ENCODE measurements around the gene TPRKB.

DNA sequence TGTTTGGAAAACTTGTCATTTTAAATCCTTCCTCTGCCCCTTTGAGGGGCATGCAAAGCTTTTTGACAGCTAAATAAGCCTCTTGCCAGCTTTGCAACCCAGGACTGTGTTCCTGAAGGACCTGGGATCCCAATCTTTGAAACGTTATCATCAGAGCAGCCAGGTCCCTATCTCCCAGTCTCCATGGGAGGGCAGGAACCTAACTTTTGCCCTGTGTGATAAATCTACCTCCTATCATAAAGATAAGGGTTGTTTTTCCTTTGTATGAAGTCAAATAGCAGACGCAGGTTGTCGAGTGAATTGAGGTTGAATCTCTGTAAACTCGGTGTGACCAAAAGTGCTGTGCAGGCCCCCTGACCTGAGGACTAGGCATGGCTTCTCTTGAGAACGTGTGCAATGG lies 30.1 kb downstream of the TPRKB start:
- TF ChIP-seq, protein P1, sequence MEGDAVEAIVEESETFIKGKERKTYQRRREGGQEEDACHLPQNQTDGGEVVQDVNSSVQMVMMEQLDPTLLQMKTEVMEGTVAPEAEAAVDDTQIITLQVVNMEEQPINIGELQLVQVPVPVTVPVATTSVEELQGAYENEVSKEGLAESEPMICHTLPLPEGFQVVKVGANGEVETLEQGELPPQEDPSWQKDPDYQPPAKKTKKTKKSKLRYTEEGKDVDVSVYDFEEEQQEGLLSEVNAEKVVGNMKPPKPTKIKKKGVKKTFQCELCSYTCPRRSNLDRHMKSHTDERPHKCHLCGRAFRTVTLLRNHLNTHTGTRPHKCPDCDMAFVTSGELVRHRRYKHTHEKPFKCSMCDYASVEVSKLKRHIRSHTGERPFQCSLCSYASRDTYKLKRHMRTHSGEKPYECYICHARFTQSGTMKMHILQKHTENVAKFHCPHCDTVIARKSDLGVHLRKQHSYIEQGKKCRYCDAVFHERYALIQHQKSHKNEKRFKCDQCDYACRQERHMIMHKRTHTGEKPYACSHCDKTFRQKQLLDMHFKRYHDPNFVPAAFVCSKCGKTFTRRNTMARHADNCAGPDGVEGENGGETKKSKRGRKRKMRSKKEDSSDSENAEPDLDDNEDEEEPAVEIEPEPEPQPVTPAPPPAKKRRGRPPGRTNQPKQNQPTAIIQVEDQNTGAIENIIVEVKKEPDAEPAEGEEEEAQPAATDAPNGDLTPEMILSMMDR (IDR thresholded peaks at IDR 0.05) = no peak
- no peak for TF ChIP-seq POLR2AphosphoS5 (IDR thresholded peaks at IDR 0.05)
- TF ChIP-seq EP300 (IDR thresholded peaks at IDR 0.05) = no peak
- TF ChIP-seq POLR2A (IDR thresholded peaks at IDR 0.05) = no peak
